ENCODE results near the gene FYN.
"Not testable (repeated sequence)": the region's sequence is repeated elsewhere in the genome, so short reads cannot be mapped to it uniquely, and the experiment has no call there.

The FYN gene

GRCh38 chr6:111696814-111697213, 176.4 kb downstream of the FYN start:
- DNase-seq: no peak

GRCh38 chr6:111692327-111693164, 180.7 kb downstream of the FYN start:
- DNase-seq: no peak

- DNase-seq: no peak
Measured at GRCh38 chr6:111691345-111692225, 181.7 kb downstream of the FYN start.

- no peak for DNase-seq
Measured at GRCh38 chr6:111689946-111690345, 183.3 kb downstream of the FYN start.

GRCh38 chr6:111689419-111689818, 183.8 kb downstream of the FYN start:
- no peak for DNase-seq

- DNase-seq: no peak
Measured at GRCh38 chr6:111688331-111688730, 184.9 kb downstream of the FYN start.

- DNase-seq: no peak
Measured at GRCh38 chr6:111687652-111688051, 185.6 kb downstream of the FYN start.

- DNase-seq: no peak
Measured at GRCh38 chr6:111686932-111687266, 186.4 kb downstream of the FYN start.

GRCh38 chr6:111686249-111686931, 186.9 kb downstream of the FYN start:
- no peak for DNase-seq

GRCh38 chr6:111685526-111685925, 187.7 kb downstream of the FYN start:
- DNase-seq: no peak

- DNase-seq: no peak
Measured at GRCh38 chr6:111685058-111685457, 188.2 kb downstream of the FYN start.

- no peak for DNase-seq
Measured at GRCh38 chr6:111683749-111684267, 189.4 kb downstream of the FYN start.

- no peak for DNase-seq
Measured at GRCh38 chr6:111683157-111683556, 190.1 kb downstream of the FYN start.

- DNase-seq: no peak
Measured at GRCh38 chr6:111681860-111682259, 191.4 kb downstream of the FYN start.

GRCh38 chr6:111680811-111681609, 192.2 kb downstream of the FYN start:
- not testable (repeated sequence) for DNase-seq

- no peak for DNase-seq
Measured at GRCh38 chr6:111680015-111680712, 193.1 kb downstream of the FYN start.

GRCh38 chr6:111679126-111679858, 194.0 kb downstream of the FYN start:
- no peak for DNase-seq

GRCh38 chr6:111677249-111677990, 195.8 kb downstream of the FYN start:
- DNase-seq: no peak

- DNase-seq: no peak
Measured at GRCh38 chr6:111676383-111676782, 196.9 kb downstream of the FYN start.

- no peak for DNase-seq
Measured at GRCh38 chr6:111674883-111675282, 198.4 kb downstream of the FYN start.
